B cell (primary cell): Measurements from ENCODE around the gene KIRREL3. TPM values are rescaled to one million over a fixed set of nuclear protein-coding genes. Genes with fewer than 3 reads are reported as not detected.

Source experiments
- ATAC-seq: fragments of 200-7000 bp; cut with Tn5 transposase; one replicate; pipeline ENCODE4 v1.10.0; 2021; ENCODE audit warnings: low read depth, mild to moderate bottlenecking, moderate number of reproducible peaks, moderate library complexity
- CTCF ChIA-PET: fragments of 350-600 bp; sonication (Branson Sonifier 250); formaldehyde crosslinking; loops from one replicate; lab custom pipeline; 2021; ENCODE audit warnings: antibody characterized with exemption, inconsistent platforms; lab: Charles Lee
- POLR2A ChIA-PET: fragments of 350-600 bp; sonication (Branson Sonifier 250); formaldehyde crosslinking; loops from one replicate; lab custom pipeline; 2021; ENCODE audit warnings: antibody characterized with exemption; lab: Charles Lee
- DNase-seq: peaks from one replicate; pipeline ENCODE4 v3.0.0; 2013
- H2AFZ ChIP-seq: 2 replicates; pipeline ENCODE4 v1.6.1; 2012; ENCODE audit warnings: mild to moderate bottlenecking, low read depth, low read length; ENCODE audit not compliant: insufficient read depth, poor library complexity, severe bottlenecking
- H3K27ac ChIP-seq, 2 donors: 1 replicate in 1 of 2; 2 replicates in 1 of 2; pipeline ENCODE4 v1.5.1; 2012 to 2013; ENCODE audit warnings: low read length in 2 of 2, mild to moderate bottlenecking in 2 of 2, moderate library complexity in 1 of 2
- H3K27me3 ChIP-seq, 4 experiments: fragments of 200-600 bp in 1 of 4; sonication (generic) in 1 of 4; replicated peaks in 1 of 4; 1 replicate in 2 of 4; 2 replicates in 2 of 4; pipeline versions ENCODE4 v1.6.1 to v1.7.0; 2013 to 2016; ENCODE audit warnings: low read length in 3 of 4, mild to moderate bottlenecking in 2 of 4, mixed read lengths in 1 of 4, moderate library complexity in 1 of 4; ENCODE audit not compliant: insufficient read depth in 4 of 4, control insufficient read depth in 3 of 4; ENCODE audit errors: control extremely low read depth in 1 of 4
- H3K36me3 ChIP-seq, 2 experiments: replicated peaks in 1 of 2; 1 replicate in 1 of 2; 2 replicates in 1 of 2; pipeline versions ENCODE4 v1.6.1 to v1.7.1; 2013; ENCODE audit warnings: low read length in 1 of 2; ENCODE audit not compliant: insufficient read depth in 2 of 2, control insufficient read depth in 1 of 2; ENCODE audit errors: control extremely low read depth in 1 of 2, extremely low read depth in 1 of 2
- H3K4me1 ChIP-seq, 2 donors: fragments of 200-600 bp in 1 of 2; sonication (generic) in 1 of 2; 1 replicate in 1 of 2; 2 replicates in 1 of 2; pipeline versions ENCODE4 v1.5.1 to v1.6.1; 2013 to 2017; ENCODE audit warnings: low read length in 2 of 2; ENCODE audit not compliant: control insufficient read depth in 2 of 2, insufficient read depth in 2 of 2
- H3K4me2 ChIP-seq: replicated peaks from 2 replicates; pipeline ENCODE3; 2012; ENCODE audit warnings: mild to moderate bottlenecking, low read depth, low read length; ENCODE audit not compliant: poor library complexity, severe bottlenecking
- H3K4me3 ChIP-seq, 5 experiments: fragments of 200-600 bp in 1 of 5; sonication (generic) in 1 of 5; 1 replicate in 3 of 5; 2 replicates in 2 of 5; pipeline versions ENCODE4 v1.5.1 to v1.7.0; 2011 to 2016; ENCODE audit warnings: low read length in 4 of 5, mild to moderate bottlenecking in 4 of 5, low read depth in 2 of 5, control low read depth in 1 of 5, moderate library complexity in 1 of 5; ENCODE audit not compliant: insufficient read depth in 1 of 5; ENCODE audit errors: control extremely low read depth in 1 of 5, extremely low read depth in 1 of 5
- H3K79me2 ChIP-seq: fragments of 200-600 bp; sonication (generic); one replicate; pipeline ENCODE4 v1.6.0; 2016; ENCODE audit warnings: low read length; ENCODE audit not compliant: control insufficient read depth, insufficient read depth
- H3K9ac ChIP-seq: fragments of 200-600 bp; sonication (generic); 2 replicates; pipeline ENCODE4 v1.6.1; 2017; ENCODE audit warnings: mild to moderate bottlenecking, low read length, moderate library complexity
- H3K9me3 ChIP-seq, 3 donors: one replicate each; pipeline versions ENCODE4 v1.6.1 to v1.7.1; 2013; ENCODE audit warnings: low read length in 2 of 3; ENCODE audit not compliant: control insufficient read depth in 2 of 3, insufficient read depth in 1 of 3; ENCODE audit errors: control extremely low read depth in 1 of 3
- H4K20me1 ChIP-seq: 2 replicates; pipeline ENCODE4 v1.6.0; 2012; ENCODE audit warnings: mild to moderate bottlenecking, low read length; ENCODE audit not compliant: insufficient read depth, control insufficient read depth, poor library complexity, severe bottlenecking
- H3K27ac Mint-ChIP-seq: one replicate; pipeline ENCODE4 v1.8.0; 2021; ENCODE audit warnings: mixed read lengths
- H3K27me3 Mint-ChIP-seq: one replicate; pipeline ENCODE4 v1.8.0; 2021; ENCODE audit warnings: mixed read lengths
- H3K4me1 Mint-ChIP-seq: one replicate; pipeline ENCODE4 v1.8.0; 2021; ENCODE audit warnings: mixed read lengths
- H3K4me3 Mint-ChIP-seq: one replicate; pipeline ENCODE4 v1.8.0; 2021; ENCODE audit warnings: mixed read lengths
- H3K9me3 Mint-ChIP-seq: one replicate; pipeline ENCODE4 v1.8.0; 2022; ENCODE audit warnings: mixed read lengths; ENCODE audit not compliant: insufficient read depth
- CTCF ChIP-seq: fragments of 200-600 bp; IDR thresholded peaks from one replicate; pipeline ENCODE4 v1.8.0; 2022; ENCODE audit warnings: antibody characterized with exemption, mild to moderate bottlenecking
- EZH2 ChIP-seq: IDR thresholded peaks from 2 replicates; pipeline ENCODE4 v1.6.1; 2012; ENCODE audit warnings: borderline replicate concordance, low read depth, mild to moderate bottlenecking, moderate library complexity, low read length; ENCODE audit not compliant: insufficient read depth, poor library complexity, severe bottlenecking
- WGBS: methylation state at CpG from one replicate; pipeline ENCODE4 v1.1.5; 2013; ENCODE audit warnings: missing lambda C conversion rate; ENCODE audit not compliant: insufficient coverage; 5-methylcytosine and 5-hydroxymethylcytosine counted together
- intact Hi-C: fragments of 100-400 bp; cut with micrococcal nuclease; formaldehyde crosslinking; loops from one replicate; pipeline ENCODE4 v1.10.0; 2022
- polyA plus RNA-seq: library from polyadenylated mRNA; depleted of rRNA; stranded (reverse); fragments of >200 nt; gene quantifications from 2 replicates; pipeline ENCODE4 v1.2.3, GENCODE V29; 2012
- total RNA-seq, 2 donors: library from RNA; stranded (reverse); fragments of 120-200 nt in 1 of 2; gene quantifications; 1 replicate in 1 of 2; 2 replicates in 1 of 2; pipeline versions ENCODE4 v1.2.3 to v1.2.4, GENCODE V29; 2013 to 2022

Gene KIRREL3
- total and polyA plus RNA-seq, 2 donors (not counting 1 experiment from before 2014, with no cell fraction given): not detected

GRCh38 chr11:126444072-126444471 is 556.5 kb downstream of the KIRREL3 start:
- Mint-ChIP-seq H3K27me3 (peaks cover 14% of the 10 kb centered on the region), H3K4me3 (no peak overlapping the region), H3K27ac (no peak overlapping the region), H3K4me1 (peaks cover 2% of the 10 kb centered on the region), H3K9me3 (no peaks in the 10 kb centered on the region)
- DNase-seq (no peak), ATAC-seq (no peak)
- CTCF ChIA-PET: interaction anchor here (0.7 to 9.4 kb wide), 2 partner anchors 37 to 86 kb away, joined by 3 to 159 read pairs; no protein-coding TSS in a partner anchor
- TF ChIP-seq CTCF (no peak), EZH2 (no peak)
- H3K27ac ChIP-seq: no peak overlapping the region
- 100% methylated on average over 1 of the region's 7 CpGs for WGBS
- no peak overlapping the region for H3K9ac ChIP-seq
- no peaks in the 10 kb centered on the region for H3K9me3 ChIP-seq
- no peak overlapping the region for H3K4me3 ChIP-seq
- no peak overlapping the region for H3K4me2 ChIP-seq
- POLR2A ChIA-PET: interaction anchor here (0.5 kb wide), 1 partner anchor 29 kb away, joined by 4 read pairs; no protein-coding TSS in a partner anchor
- H2AFZ ChIP-seq: no peak overlapping the region
- H3K79me2 ChIP-seq: no peaks in the 10 kb centered on the region
- H4K20me1 ChIP-seq: no peaks in the 10 kb centered on the region
- H3K4me1 ChIP-seq: peaks cover 0 to 5% of the 10 kb centered on the region in 2 donors
- H3K27me3 ChIP-seq: peaks cover 0 to 16% (median 3%) of the 10 kb centered on the region in 4 experiments
- intact Hi-C loops: loop anchor here (5.0 kb wide), 2 partner anchors 1048 to 1588 kb away; no protein-coding TSS in a partner anchor
- H3K36me3 ChIP-seq: no peaks in the 10 kb centered on the region

- H3K4me1 ChIP-seq: peaks cover 0 to 5% of the 10 kb centered on the region in 2 donors
- no peak for DNase-seq
- Mint-ChIP-seq H3K4me3 (no peak overlapping the region), H3K27me3 (peaks cover 14% of the 10 kb centered on the region), H3K4me1 (peaks cover 2% of the 10 kb centered on the region), H3K27ac (no peak overlapping the region), H3K9me3 (no peaks in the 10 kb centered on the region)
- H3K4me3 ChIP-seq: no peak overlapping the region
- intact Hi-C loops: loop anchor here (5.0 kb wide), 2 partner anchors 1049 to 1589 kb away; no protein-coding TSS in a partner anchor
- no peaks in the 10 kb centered on the region for H3K36me3 ChIP-seq
- no peak overlapping the region for H3K9ac ChIP-seq
- no peak for ATAC-seq
- TF ChIP-seq EZH2 (no peak), CTCF (no peak)
- POLR2A ChIA-PET: no interaction called here
- no peaks in the 10 kb centered on the region for H4K20me1 ChIP-seq
- peaks cover 0 to 16% (median 3%) of the 10 kb centered on the region in 4 experiments for H3K27me3 ChIP-seq
- H2AFZ ChIP-seq: no peak overlapping the region
- CTCF ChIA-PET: interaction anchor here (0.6 to 9.4 kb wide), 2 partner anchors 38 to 57 kb away, joined by 4 to 159 read pairs; no protein-coding TSS in a partner anchor
- WGBS: 29% methylated on average over 12 of the region's 13 CpGs
- H3K79me2 ChIP-seq: no peaks in the 10 kb centered on the region
- H3K27ac ChIP-seq: no peak overlapping the region
- H3K9me3 ChIP-seq: no peaks in the 10 kb centered on the region
- H3K4me2 ChIP-seq: no peak overlapping the region
Observed at GRCh38 chr11:126443120-126443519, 557.5 kb downstream of the KIRREL3 start.
